H1 (cell line): ENCODE results near the gene CELF1. TPM values are rescaled to one million over a fixed set of nuclear protein-coding genes. Genes with fewer than 3 reads are reported as not detected.

ENCODE experiments used
- BACH1 ChIP-seq: IDR thresholded peaks from 2 replicates; pipeline ENCODE4 v1.6.1; 2012; ENCODE audit warnings: low read length, improper control_type of control experiment
- CBX5 ChIP-seq: fragments of 300-800, 300-1000 bp; sonication (generic); IDR thresholded peaks from 2 replicates; pipeline ENCODE4 v1.7.1; 2016; ENCODE audit warnings: antibody characterized with exemption, low read length, low read depth
- CREB1 ChIP-seq: IDR thresholded peaks from 2 replicates; pipeline ENCODE4 v1.6.1; 2012; ENCODE audit warnings: inconsistent platforms
- EZH2 ChIP-seq: fragments of 200-600 bp; sonication (generic); IDR thresholded peaks from 2 replicates; pipeline ENCODE4 v1.7.1; 2012; ENCODE audit warnings: low read depth, mild to moderate bottlenecking, moderate library complexity, low read length, inconsistent platforms; ENCODE audit not compliant: severe bottlenecking
- FOSL1 ChIP-seq: IDR thresholded peaks from 2 replicates; pipeline ENCODE4 v1.6.1; 2011; ENCODE audit warnings: mild to moderate bottlenecking, low read depth, low read length, moderate library complexity; ENCODE audit not compliant: insufficient read depth
- GTF2F1 ChIP-seq: IDR thresholded peaks from 2 replicates; pipeline ENCODE4 v1.6.1; 2012; ENCODE audit warnings: low read depth, low read length, improper control_type of control experiment, borderline replicate concordance
- HDAC6 ChIP-seq: IDR thresholded peaks from one replicate; pipeline ENCODE4 v1.7.1; 2012; ENCODE audit warnings: low read depth, mild to moderate bottlenecking, inconsistent platforms, low read length, moderate library complexity
- JUN ChIP-seq: IDR thresholded peaks from 2 replicates; pipeline ENCODE4 v1.6.1; 2011; ENCODE audit warnings: low read depth, mild to moderate bottlenecking, improper control_type of control experiment, low read length
- KDM1A ChIP-seq: fragments of 200-600, 300-600 bp; sonication (generic); IDR thresholded peaks from 2 replicates; pipeline ENCODE4 v1.7.1; 2016; ENCODE audit warnings: mild to moderate bottlenecking, low read length, borderline replicate concordance
- PHF8 ChIP-seq: fragments of 200-600 bp; sonication (generic); conservative IDR thresholded peaks from 2 replicates; pipeline ENCODE4 v1.7.1; 2012; ENCODE audit warnings: low read depth, mild to moderate bottlenecking, inconsistent platforms, low read length, moderate library complexity
- POLR2A ChIP-seq, 2 experiments: IDR thresholded peaks; 1 replicate in 1 of 2; 2 replicates in 1 of 2; pipeline ENCODE4 v1.6.1; 2011; ENCODE audit warnings: low read depth in 2 of 2, low read length in 2 of 2, mild to moderate bottlenecking in 2 of 2; ENCODE audit errors: control extremely low read depth in 1 of 2
- POLR2AphosphoS5 ChIP-seq: IDR thresholded peaks from 2 replicates; pipeline ENCODE4 v1.6.1; 2011; ENCODE audit warnings: low read depth, low read length
- POU5F1 ChIP-seq: IDR thresholded peaks from 2 replicates; pipeline ENCODE4 v1.6.1; 2011; ENCODE audit warnings: low read depth, mild to moderate bottlenecking, low read length, moderate library complexity
- RAD21 ChIP-seq, 2 experiments: IDR thresholded peaks in 1 of 2; conservative IDR thresholded peaks in 1 of 2; 2 replicates each; pipeline ENCODE4 v1.6.1; 2011; ENCODE audit warnings: low read depth in 2 of 2, low read length in 2 of 2, improper control_type of control experiment in 1 of 2, inconsistent platforms in 1 of 2, mild to moderate bottlenecking in 1 of 2, moderate library complexity in 1 of 2
- SAP30 ChIP-seq: fragments of 300-600 bp; sonication (generic); IDR thresholded peaks from 2 replicates; pipeline ENCODE4 v1.7.1; 2012; ENCODE audit warnings: low read length, moderate library complexity, mild to moderate bottlenecking, inconsistent platforms; ENCODE audit not compliant: insufficient read depth, insufficient replicate concordance
- SIN3A ChIP-seq, 2 experiments: IDR thresholded peaks in 1 of 2; conservative IDR thresholded peaks in 1 of 2; 2 replicates each; pipeline ENCODE4 v1.6.1; 2011 to 2012; ENCODE audit warnings: low read length in 2 of 2, improper control_type of control experiment in 1 of 2, low read depth in 1 of 2, mild to moderate bottlenecking in 1 of 2
- SP4 ChIP-seq: IDR thresholded peaks from 2 replicates; pipeline ENCODE4 v1.6.1; 2012; ENCODE audit warnings: low read length, inconsistent platforms
- SUZ12 ChIP-seq: fragments of 200-600 bp; sonication (generic); IDR thresholded peaks from 2 replicates; pipeline ENCODE4 v1.6.1; 2012; ENCODE audit warnings: mild to moderate bottlenecking, inconsistent platforms, low read length, moderate library complexity, mixed read lengths
- TAF7 ChIP-seq: optimal IDR thresholded peaks from 2 replicates; pipeline ENCODE3; 2011; ENCODE audit warnings: low read depth, mild to moderate bottlenecking, inconsistent platforms, low read length, moderate library complexity, borderline replicate concordance
- polyA plus RNA-seq, 7 experiments: library from polyadenylated mRNA; depleted of rRNA in 3 of 7; stranded (reverse) in 5 of 7; unstranded in 2 of 7; fragments of >200 nt in 5 of 7; fragments of 200-250 nt in 2 of 7; gene quantifications; 1 replicate in 5 of 7; 2 replicates in 1 of 7; 4 replicates in 1 of 7; pipeline versions ENCODE4 v1.2.1 to v1.2.3, GENCODE V29; 2011 to 2013; ENCODE audit warnings: missing spikeins in 2 of 7, mixed read lengths in 2 of 7
- total RNA-seq: library from RNA; stranded (reverse); fragmentation: NEBNext Ultra II Directional; extraction: Animal tissue kit (Norgen Biotek cat#: 25700); gene quantifications from 2 replicates; pipeline ENCODE4 v1.2.1, GENCODE V29; 2021
- TF ChIP-seq, protein P1 (sequence below): IDR thresholded peaks from 2 replicates; pipeline ENCODE4 v1.6.1; 2012; ENCODE audit warnings: low read length, inconsistent platforms
- TF ChIP-seq, protein P2 (sequence below): IDR thresholded peaks from 2 replicates; pipeline ENCODE4 v1.6.1; 2012; ENCODE audit warnings: inconsistent platforms

CELF1 gene
- total and polyA plus RNA-seq, 2 of the 8 experiments (the other 6 are each of a cell fraction or from before 2014, with no cell fraction given), result 131 to 197 TPM

DNA sequence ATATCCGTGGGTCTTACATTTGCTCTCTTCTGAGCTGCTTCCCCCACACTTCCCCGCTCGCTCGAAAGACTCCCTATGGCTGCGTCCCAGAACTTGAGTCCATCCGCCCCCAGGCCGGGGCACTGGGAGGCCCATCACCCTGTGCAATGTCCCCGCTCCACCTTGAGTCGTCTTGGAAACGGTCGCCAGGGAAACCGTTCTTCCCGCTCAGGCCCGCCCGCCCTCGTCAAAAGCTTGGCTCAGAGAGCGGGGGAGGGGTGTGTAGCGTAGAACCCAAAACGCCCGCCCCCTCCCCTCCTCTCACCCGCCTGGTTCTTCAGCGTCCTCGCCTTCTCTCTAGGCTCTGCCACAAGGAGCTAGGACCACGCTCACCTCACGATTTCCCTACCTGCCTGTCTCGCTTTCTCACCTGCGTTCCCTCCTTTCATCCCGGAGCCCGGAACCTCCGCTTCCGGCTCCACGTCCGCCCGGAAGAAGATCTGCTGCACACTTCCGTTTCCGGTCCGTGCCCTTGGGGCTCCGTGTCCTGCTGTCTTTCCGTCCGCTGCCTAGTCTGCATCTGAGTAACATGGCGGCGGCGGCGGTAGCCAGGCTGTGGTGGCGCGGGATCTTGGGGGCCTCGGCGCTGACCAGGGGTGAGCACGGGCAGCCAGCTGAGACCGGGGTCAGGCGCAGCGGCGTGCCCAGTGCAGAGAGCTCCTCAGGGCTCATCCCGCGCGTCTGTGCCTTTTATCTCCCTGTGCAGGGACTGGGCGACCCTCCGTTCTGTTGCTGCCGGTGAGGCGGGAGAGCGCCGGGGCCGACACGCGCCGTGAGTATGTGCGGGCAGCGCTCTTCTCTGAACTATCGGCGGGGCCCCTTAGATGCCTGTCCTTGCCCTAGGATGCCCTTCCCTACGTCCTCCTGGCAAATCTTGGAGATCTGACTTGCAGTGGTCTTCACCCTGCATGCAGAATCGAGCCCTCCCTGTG is 25.9 kb upstream of the CELF1 start, which contains the start of the genes KBTBD4 and NDUFS3 (continued):
- TF ChIP-seq RAD21 (IDR thresholded peaks at IDR 0.05 in 1 of 2, conservative IDR thresholded peaks at IDR 0.05 in 1 of 2; ENCODE audit: low read depth in 2 of 2, low read length in 2 of 2) (peak in 1 of 2 experiments; percentile 8; a peak in 1 of 4 replicates), POU5F1 (no peak), SUZ12 (no peak), SIN3A (conservative IDR thresholded peaks at IDR 0.05 in 1 of 2, IDR thresholded peaks at IDR 0.05 in 1 of 2; ENCODE audit: low read depth in 1 of 2, low read length in 2 of 2) (peak; percentile 88 to 99), PHF8 (peak; percentile 88), POLR2A (IDR thresholded peaks at IDR 0.05; ENCODE audit: control extremely low read depth in 1 of 2, low read depth in 2 of 2, low read length in 2 of 2) (peak; percentile 38 to 91), CBX5 (no peak), CREB1 (peak; percentile 61), HDAC6 (no peak), TAF7 (peak; percentile 96), BACH1 (no peak), SP4 (peak; percentile 74; the same call in 1 of the 2 replicates), GTF2F1 (peak; percentile 92), SAP30 (peak; percentile 79), KDM1A (peak; percentile 15; the same call in 1 of the 2 replicates), EZH2 (no peak), FOSL1 (no peak), POLR2AphosphoS5 (peak; percentile 93), JUN (0 out of 2 replicates have a peak, but pooled peaks have one; percentile 29)
- TF ChIP-seq, protein P1, sequence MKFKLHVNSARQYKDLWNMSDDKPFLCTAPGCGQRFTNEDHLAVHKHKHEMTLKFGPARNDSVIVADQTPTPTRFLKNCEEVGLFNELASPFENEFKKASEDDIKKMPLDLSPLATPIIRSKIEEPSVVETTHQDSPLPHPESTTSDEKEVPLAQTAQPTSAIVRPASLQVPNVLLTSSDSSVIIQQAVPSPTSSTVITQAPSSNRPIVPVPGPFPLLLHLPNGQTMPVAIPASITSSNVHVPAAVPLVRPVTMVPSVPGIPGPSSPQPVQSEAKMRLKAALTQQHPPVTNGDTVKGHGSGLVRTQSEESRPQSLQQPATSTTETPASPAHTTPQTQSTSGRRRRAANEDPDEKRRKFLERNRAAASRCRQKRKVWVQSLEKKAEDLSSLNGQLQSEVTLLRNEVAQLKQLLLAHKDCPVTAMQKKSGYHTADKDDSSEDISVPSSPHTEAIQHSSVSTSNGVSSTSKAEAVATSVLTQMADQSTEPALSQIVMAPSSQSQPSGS, result no peak
- TF ChIP-seq, protein P2, sequence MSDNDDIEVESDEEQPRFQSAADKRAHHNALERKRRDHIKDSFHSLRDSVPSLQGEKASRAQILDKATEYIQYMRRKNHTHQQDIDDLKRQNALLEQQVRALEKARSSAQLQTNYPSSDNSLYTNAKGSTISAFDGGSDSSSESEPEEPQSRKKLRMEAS, result peak; percentile 73
